GM18858 (cell line): ENCODE results near the gene PRDM15.
"Not testable (repeated sequence)": the region's sequence is repeated elsewhere in the genome, so short reads cannot be mapped to it uniquely, and the experiment has no call there.

ENCODE experiments used
- ATAC-seq: cut with Tn5 transposase; IDR thresholded peaks from one replicate; pipeline ENCODE4 v1.9.1; 2021; ENCODE audit not compliant: unreplicated experiment

Gene PRDM15

DNA sequence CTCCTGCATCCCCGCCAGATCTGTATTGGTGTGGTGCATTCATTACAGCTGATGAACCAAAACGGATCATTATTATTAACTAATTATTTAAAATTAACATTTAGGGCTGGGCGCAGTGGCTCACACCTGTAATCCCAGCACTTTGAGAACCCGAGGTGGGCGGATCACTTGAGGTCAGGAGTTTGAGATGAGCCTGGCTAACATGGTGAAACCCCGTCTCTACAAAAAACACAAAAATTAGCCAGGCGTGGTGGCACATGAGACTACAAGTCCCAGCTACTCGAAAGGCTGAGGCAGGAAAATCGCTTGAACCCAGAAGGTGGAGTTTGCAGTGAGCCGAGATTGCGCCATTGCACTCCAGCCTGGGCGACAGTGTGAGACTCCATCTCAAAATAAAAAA lies 93.9 kb downstream of the PRDM15 start:
- ATAC-seq, result not testable (repeated sequence)

DNA sequence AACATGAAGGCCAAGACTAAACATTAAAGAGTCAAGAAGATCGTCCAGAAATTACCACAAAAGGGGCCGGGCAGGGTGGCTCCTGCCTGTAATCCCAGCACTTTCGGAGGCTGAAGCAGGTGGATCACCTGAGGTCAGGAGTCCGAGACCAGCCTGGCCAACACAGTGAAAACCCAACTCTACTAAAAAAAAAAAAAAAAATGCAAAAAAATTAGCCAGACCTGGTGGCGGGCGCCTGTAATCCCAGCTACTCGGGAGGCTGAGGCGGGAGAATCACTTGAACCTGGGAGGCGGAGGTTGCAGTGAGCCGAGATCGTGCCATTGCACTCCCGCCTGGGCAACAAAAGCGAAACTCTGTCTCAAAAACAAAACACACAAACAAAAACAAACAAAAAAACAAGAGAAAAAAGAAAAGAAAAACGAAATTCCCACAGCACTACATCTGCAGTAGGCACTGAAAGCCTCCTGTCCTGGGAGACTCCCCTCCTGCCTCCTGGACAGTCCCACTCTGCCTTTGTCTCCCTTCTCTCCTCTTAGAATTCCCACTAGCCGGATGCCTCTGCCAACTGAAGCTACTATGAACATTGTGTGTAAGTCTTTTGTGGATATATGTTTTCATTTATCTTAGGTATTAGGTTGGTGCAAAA lies 94.6 kb downstream of the PRDM15 start:
- no peak for ATAC-seq

DNA sequence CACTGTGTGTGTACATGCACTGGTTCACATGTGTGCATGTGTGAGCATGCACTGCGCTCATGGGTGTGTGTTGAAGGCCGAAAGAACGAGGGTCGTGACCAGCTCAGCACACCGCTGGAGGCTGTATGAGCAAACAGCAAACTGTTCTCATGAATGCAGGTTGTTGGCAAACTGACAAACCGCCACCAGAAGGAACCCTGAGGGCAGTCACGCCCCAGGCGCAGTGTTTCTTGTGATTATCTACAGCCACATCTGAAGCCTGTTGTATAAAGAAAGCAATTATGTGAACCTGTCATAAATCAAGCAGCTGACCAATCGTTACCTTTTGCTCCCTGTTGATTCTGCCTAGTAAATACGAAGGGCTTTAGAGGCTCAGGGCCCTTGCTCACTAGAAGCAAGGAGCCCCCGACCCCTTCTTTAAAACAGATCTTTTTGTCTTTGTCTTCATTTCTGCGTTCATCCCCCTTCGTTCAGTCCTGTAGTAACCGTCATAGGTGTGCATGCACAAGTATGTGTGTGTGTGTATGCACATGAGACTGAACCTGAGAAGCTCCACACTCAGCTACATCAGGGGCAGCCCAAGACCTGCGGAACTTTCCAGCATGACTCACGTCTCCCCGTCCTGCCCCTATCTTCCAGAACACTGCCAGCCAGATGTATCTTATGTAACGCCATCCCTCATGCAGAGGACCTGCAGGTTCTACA lies 95.5 kb downstream of the PRDM15 start:
- ATAC-seq, result no peak

DNA sequence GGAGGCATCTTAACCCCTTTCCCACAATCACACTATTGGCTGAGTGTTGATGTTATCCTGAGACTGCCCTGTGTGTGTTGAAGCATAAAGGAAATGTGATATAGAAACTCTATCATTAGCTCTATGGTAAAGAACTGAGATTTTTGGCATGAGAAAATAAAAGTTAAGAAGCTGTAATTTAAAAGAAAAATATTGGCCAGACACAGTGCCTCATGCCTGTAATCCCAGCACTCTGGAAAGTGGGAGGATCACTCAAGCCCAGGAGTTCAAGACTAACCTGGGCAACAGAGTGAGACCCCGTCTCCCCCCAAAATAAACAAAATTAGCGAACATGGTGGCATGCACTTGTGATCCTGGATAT lies 98.1 kb downstream of the PRDM15 start:
- no peak for ATAC-seq

DNA sequence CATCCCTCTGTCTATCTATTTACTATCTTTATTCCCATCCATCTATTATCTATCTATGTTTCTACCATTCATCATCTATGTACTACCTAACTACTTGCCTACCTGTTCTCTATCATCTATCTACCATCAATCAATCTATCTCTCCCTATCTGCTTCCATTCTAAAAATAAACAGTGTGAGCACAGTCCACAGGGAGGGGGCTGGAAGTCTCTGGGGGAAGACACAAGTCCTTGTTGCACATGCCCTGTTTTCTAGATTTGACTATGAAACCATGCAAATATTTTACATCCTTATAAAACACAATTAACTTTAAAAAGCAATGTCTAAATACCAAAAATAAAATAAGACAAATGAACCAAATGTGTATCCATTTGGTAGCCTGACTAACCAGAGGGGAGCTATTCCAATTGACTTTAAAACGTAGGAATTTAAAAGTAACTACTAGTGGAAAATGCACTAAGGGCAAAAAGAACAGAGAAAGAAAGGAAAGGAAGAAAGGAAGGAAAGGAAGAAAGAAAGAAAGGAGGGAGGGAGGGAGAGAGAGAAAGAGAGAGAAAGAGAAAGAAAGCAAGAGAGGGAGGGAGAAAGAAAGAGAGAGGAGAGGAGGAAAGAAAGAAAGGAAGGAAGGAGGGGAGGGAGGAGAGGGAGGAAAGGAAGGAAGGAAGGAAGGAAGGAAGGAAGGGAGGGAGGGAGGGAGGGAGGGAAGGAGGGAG lies 98.7 kb downstream of the PRDM15 start:
- no peak for ATAC-seq

DNA sequence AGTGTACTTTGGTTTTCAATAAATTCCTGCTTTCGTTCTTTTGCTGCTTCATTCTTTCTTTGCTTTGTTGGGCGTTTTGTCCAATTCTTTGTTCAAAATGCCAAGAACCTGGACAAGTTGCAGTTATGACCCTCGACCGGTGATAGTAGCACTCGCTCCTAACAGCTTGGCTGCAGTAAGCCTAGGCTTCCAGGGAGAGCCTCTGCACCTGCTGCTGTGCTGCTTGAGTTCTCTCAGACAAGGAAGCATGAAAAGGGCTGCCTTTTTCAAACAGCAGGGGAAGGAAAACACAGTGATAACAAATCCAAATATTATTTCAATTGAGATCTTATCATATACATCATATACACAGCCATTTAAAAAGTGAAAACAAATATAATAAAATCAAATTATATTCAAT lies 99.5 kb downstream of the PRDM15 start:
- ATAC-seq, result no peak

DNA sequence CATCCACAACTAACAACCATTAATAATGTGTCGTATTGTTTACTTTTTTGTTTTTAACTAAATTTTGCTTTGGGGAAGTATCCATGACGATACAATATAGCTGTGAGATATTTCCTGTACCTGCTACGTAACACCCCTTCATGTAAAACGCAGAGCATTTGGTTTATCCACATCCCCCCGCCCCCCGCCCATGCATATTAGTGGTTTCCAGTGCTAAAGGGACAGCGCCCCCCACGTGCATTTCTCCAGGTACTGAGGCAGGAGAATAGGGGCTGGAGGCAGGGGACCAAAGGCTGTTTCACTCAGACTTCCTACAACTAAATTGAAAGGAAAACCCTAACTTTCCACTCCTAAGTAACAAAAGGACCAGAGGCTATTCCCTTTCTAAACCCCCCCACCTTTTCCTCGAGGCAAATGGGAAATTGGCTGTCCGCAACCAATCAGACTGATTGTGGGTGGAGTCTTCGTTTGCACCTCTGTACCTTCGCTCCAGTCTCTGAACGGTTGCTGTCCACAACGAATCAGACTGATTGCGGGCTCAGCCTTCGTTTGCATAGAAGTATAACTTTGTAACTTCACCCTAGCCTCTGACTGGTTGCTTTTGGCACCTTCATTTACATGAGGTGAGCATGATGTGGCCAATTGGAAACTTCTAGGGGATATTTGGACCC lies 100.1 kb downstream of the PRDM15 start:
- ATAC-seq, result no peak

DNA sequence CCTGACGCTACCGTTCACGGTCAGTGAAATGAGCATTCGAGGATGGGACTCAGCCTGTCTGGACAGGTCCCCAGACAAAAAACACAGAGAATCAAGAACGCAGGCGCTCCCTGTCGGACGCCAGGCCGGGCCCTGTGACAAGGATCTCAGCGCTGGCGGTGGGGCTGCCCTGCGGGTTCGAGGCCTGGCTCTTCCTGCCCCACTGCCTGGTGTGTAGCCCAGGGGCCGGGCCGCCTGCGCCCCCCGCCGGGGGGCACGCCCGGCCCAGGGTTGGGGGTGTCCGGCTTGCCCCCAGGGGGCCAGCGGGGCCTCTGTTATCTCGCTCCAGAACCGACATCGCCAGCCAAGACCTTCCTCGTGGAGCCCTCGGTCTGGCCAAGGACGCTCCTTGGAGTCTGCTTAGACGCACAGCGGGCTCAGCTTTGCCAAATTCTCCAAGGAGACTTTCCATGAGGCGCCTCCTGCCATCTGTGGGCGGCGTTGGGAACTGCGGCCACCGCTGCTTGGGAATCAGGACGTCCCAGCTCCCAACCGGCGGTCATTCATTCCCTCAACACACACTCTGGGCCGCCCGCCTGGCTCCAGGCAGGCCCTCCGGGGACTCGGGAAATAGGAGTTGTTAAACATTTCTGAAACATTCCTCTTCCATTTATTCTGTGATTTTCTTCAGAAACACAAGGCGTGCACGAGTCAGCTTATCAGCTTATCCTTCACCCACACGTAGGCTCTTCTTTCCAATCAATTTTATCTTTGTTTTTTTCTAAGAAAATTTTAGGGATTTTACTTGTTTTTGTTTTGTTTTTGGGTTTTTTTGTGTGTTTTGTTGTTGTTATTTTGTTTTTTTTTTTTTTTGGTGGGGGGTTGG lies 101.0 kb downstream of the PRDM15 start:
- no peak for ATAC-seq

DNA sequence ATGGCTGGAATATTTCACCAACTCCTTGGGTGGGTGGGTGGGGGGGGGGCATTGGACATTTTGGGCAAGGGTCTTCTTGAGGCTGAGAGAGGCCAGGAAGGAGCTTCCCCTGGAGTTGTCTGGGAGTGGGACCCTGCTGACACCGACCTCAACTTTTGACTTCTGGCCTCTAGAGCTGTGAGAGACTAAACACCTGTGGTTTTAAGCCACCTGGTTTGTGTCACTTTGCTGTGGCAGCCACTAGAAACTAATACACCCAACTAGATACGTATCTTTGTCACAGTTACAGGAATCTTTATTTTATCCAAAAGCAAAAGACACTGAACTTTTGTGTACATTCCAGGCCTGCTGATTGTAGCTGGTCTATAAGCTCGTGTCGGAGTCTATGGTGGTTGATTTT lies 102.4 kb downstream of the PRDM15 start:
- no peak for ATAC-seq

DNA sequence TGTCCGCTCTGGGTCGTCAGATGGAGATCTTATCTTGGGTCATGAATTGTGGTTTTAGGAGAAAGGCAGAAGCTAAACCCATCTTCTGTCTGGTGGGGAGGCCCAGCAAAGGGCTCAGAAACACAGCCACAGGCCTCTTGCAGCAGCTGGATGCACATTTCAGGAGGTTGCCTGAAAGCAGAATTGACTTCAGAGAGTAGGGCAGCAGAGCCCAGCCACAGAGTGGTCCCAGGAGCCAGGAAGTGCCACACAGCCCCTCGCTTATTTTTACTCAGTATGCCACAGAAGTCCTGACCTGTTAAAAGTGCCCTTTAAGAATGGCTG lies 104.0 kb downstream of the PRDM15 start:
- no peak for ATAC-seq

DNA sequence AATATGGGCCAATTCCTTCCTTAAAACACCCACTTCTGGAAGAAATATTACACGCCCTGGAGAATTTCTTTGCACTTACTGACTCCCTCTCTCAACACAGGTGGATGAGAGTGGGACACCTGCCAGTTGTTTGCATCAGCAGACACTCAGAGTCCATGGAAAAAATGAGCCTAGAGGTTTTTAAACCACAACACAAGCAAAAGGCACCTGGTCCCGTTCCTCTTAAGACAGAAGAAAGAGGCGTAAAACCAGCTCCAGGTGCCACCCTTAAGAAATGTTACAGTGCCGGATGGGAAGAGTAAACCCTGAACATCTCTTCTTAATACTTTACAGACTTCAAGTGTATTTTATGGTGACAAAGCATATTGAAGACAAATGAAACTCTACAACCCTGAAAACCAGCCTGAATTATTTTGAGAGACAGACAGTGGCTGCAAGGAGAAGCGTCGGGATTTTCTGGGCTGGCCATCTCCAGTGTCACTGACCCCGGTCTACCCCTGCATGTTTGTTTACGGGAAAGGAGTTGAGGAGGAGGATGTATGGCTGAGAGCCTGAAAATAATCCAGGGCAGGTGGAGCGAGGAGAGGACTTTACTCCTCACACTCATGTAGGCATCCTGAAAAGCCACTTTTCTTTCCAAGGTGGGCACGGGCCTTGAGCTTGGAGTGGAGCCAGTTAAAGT lies 104.5 kb downstream of the PRDM15 start:
- no peak for ATAC-seq

DNA sequence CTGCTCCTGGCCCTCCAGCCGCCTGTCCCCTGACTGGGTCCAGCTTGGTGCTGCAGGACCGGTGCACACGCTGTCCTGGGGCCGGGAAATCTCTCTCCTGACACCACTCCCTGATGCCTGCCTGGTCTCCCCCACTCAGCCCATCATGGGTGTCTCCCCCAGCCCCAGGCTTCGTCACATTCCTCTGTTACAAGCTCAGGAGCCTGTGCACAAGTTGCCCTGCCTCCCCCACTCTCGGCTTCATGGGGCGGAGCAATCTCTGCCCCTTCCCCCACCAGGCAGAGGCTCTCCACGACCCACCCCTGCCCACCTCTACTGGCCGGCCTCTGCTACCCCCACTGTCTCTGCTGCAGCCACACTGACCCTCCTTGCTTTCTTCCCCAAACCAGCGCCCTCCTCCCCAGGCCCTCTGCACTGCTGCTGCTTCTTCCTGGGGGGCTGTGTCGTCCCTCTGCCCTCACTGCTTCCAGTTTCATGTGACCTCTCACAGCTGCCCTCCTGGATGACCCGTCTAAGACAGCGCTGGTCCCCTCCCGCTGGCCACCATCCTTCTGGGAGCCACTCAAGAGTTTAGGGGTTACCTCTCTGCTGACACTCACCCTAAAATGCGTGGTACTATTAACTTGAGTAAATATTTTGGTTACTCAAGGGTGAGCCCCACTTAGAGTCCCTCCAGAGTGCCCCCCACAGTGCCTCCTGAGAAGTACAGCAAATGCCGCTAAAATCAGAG lies 106.6 kb downstream of the PRDM15 start:
- no peak for ATAC-seq

DNA sequence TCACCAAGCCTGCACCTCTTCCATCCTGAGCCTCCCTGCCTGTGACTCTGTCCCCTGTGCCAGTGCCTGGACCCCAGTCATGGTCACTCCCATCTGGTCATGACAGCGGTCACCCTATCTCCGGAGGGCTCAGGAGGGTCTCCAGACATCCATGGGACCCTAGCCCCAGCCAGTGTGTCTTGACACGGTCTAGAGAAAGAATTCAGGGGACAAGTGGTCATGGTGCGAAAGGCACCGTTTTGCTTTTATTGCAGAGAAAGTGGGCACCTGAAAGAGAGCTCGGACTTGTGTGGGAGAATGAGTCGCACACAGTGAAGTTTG lies 107.6 kb downstream of the PRDM15 start:
- ATAC-seq, result no peak

DNA sequence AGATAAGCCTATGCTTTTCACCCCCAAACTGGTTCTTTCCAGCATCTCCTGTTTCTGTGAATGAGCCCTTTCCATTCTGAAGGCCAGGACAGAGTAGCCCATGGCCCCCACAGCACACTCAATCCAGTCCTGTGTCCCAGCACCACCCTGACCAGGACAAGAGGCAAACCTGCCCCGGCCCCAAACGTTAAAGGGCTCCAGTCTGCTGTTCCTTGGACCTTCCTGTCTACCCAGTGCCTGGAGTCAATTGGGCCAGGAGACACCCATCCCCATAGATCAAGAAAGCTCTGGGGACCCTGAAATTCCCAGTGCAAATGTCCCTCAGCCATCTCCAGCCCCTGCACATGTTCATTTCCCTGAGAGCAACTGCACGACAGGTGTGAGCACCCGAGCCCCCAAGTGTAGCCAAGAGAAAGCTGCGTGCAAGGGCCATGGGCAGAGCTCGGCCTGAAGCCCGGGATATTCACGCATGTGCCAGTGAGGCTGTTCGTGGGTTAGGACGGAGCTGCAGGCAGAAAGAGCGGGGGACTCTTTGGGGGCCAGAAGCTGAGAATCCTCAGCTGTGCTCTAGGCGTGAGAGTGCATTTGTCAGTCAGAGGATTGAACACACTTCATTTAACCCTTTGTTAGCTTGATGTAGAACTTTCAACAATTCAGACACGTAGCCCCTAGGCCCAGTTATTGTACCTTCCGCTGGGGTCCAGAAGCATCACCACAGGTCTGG lies 108.1 kb downstream of the PRDM15 start:
- no peak for ATAC-seq

DNA sequence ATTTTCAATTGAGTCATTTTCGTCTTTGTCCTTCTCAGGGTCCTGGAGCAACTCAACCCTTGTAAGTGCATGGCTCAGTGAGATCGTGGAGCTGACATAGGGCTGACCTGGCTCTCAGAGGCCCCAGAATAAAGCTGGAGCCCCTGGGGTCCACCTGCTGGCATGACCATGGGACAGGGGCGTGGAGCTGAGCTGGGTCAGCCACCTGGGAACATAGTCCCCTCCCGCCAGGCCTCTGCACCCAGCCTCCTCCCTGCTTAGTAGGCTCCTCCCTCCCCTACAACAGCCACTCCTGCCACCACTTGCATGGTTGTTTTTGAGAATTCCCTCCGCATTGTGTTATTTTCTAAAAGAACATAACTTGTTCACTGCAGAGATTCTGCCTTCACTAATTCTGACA lies 109.2 kb downstream of the PRDM15 start:
- no peak for ATAC-seq

DNA sequence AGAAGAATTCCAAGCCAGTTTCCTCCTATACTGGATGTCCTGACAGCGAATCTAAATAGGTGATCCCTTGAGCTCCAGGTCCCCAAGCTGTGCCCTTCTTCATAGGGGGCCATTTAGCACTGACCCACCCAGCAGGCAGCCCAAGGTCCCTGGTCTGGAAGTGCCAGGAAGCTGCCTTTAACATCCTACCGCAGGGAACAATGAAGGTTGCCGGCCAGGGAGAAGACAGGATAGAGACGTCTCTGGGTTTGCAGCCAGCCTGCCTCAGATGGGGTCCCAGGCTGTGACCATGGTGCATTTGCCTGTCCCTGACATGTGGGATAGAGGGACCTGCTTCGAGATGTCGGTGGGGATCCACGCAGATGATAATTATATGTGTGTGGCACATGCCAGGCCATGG lies 109.6 kb downstream of the PRDM15 start:
- no peak for ATAC-seq

DNA sequence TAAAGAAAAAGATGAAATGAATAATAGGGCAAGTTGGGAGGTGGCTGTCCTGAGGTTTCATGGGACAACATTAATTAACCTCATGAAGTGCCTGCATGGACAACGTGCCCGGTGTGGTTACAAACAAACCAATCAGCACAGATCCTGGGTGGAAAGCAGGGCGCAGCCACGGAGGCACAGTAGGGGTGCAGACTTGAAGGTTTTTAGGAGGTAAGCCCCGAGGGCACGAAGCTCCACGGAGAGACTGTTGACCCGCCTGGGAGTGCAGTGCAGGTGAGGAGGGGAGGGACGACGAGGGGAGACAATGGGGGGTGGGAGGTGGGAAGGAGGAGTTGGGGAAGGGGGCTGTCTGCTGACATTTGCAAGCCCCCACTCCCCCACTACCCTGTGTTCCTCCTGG lies 110.0 kb downstream of the PRDM15 start:
- ATAC-seq, result no peak

DNA sequence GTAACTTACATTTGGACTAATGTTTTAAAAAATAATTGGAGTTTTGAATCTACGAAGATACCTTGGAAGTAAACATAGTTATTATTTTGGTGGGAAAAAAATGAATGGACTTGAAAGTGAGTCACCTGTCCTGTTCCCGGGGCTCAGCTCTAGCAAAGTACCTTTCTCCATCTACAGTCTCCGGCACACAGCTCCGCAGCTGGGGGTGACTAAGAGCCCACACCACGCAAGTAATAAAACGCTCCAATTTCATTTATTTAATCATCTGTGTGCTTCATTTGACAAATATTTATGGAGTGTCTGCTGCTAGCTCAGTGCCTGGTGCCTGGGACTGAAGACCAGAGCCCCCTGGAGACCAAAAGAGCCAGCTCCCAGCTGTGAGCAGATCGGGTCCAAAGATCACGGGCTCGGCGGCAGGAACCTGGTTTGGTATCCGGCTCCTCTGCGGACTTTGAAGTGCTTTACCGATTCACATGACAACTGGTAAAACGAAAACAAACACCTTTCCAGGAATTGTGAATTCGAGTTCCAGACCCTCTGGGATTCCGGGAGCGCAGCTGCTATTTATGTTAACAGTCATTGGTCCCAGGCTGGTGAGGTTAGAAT lies 110.6 kb downstream of the PRDM15 start:
- ATAC-seq, result no peak
